Measurements from ENCODE around the gene CD274. TPM values are rescaled to one million over a fixed set of nuclear protein-coding genes. Genes with fewer than 3 reads are reported as not detected.

Gene CD274
- total and polyA plus RNA-seq, 2 experiments from 2014 or later = not detected

DNA sequence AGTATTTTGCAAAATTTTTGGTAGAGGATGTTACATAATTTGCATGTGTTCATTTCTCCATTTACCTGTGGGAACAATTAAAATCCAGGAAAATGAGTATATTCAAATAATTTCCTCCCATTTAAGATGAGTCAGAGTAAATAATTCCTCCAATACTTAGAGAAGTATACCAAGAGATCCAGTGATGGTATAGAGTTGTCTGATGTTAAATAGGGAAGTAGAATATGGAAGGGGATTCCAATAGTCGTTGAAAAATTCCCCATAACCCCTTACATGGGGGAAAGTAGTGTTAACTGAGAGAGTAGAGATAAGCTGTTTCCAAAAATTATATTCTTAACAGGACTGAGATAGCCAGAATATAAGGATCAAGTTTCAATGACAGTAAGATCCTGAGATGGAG, 15.7 kb downstream of the CD274 start:
- H3K4me3 ChIP-seq = no peak overlapping the region
- TF ChIP-seq EZH2 (IDR thresholded peaks at IDR 0.05; ENCODE audit: low read depth, unreplicated experiment) (no peak), STAT1 (IDR thresholded peaks at IDR 0.05; ENCODE audit: unreplicated experiment) (no peak), CREB1 (CRISPR knock-in tag; IDR thresholded peaks at IDR 0.05; ENCODE audit: low read depth) (no peak), JUNB (IDR thresholded peaks at IDR 0.05; ENCODE audit: unreplicated experiment) (no peak), ZNF114 (CRISPR knock-in tag; IDR thresholded peaks at IDR 0.05) (no peak), ZNF331 (CRISPR knock-in tag; IDR thresholded peaks at IDR 0.05; ENCODE audit: low read depth) (no peak), NANOG (IDR thresholded peaks at IDR 0.05; ENCODE audit: borderline replicate concordance) (no peak), POLR2AphosphoS5 (IDR thresholded peaks at IDR 0.05; ENCODE audit: low read depth) (no peak), EZH2phosphoT487 (IDR thresholded peaks at IDR 0.05; ENCODE audit: unreplicated experiment) (no peak)
- TF ChIP-seq, protein P1, sequence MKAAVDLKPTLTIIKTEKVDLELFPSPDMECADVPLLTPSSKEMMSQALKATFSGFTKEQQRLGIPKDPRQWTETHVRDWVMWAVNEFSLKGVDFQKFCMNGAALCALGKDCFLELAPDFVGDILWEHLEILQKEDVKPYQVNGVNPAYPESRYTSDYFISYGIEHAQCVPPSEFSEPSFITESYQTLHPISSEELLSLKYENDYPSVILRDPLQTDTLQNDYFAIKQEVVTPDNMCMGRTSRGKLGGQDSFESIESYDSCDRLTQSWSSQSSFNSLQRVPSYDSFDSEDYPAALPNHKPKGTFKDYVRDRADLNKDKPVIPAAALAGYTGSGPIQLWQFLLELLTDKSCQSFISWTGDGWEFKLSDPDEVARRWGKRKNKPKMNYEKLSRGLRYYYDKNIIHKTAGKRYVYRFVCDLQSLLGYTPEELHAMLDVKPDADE (IDR thresholded peaks at IDR 0.05) = no peak
- TF ChIP-seq, protein P2, sequence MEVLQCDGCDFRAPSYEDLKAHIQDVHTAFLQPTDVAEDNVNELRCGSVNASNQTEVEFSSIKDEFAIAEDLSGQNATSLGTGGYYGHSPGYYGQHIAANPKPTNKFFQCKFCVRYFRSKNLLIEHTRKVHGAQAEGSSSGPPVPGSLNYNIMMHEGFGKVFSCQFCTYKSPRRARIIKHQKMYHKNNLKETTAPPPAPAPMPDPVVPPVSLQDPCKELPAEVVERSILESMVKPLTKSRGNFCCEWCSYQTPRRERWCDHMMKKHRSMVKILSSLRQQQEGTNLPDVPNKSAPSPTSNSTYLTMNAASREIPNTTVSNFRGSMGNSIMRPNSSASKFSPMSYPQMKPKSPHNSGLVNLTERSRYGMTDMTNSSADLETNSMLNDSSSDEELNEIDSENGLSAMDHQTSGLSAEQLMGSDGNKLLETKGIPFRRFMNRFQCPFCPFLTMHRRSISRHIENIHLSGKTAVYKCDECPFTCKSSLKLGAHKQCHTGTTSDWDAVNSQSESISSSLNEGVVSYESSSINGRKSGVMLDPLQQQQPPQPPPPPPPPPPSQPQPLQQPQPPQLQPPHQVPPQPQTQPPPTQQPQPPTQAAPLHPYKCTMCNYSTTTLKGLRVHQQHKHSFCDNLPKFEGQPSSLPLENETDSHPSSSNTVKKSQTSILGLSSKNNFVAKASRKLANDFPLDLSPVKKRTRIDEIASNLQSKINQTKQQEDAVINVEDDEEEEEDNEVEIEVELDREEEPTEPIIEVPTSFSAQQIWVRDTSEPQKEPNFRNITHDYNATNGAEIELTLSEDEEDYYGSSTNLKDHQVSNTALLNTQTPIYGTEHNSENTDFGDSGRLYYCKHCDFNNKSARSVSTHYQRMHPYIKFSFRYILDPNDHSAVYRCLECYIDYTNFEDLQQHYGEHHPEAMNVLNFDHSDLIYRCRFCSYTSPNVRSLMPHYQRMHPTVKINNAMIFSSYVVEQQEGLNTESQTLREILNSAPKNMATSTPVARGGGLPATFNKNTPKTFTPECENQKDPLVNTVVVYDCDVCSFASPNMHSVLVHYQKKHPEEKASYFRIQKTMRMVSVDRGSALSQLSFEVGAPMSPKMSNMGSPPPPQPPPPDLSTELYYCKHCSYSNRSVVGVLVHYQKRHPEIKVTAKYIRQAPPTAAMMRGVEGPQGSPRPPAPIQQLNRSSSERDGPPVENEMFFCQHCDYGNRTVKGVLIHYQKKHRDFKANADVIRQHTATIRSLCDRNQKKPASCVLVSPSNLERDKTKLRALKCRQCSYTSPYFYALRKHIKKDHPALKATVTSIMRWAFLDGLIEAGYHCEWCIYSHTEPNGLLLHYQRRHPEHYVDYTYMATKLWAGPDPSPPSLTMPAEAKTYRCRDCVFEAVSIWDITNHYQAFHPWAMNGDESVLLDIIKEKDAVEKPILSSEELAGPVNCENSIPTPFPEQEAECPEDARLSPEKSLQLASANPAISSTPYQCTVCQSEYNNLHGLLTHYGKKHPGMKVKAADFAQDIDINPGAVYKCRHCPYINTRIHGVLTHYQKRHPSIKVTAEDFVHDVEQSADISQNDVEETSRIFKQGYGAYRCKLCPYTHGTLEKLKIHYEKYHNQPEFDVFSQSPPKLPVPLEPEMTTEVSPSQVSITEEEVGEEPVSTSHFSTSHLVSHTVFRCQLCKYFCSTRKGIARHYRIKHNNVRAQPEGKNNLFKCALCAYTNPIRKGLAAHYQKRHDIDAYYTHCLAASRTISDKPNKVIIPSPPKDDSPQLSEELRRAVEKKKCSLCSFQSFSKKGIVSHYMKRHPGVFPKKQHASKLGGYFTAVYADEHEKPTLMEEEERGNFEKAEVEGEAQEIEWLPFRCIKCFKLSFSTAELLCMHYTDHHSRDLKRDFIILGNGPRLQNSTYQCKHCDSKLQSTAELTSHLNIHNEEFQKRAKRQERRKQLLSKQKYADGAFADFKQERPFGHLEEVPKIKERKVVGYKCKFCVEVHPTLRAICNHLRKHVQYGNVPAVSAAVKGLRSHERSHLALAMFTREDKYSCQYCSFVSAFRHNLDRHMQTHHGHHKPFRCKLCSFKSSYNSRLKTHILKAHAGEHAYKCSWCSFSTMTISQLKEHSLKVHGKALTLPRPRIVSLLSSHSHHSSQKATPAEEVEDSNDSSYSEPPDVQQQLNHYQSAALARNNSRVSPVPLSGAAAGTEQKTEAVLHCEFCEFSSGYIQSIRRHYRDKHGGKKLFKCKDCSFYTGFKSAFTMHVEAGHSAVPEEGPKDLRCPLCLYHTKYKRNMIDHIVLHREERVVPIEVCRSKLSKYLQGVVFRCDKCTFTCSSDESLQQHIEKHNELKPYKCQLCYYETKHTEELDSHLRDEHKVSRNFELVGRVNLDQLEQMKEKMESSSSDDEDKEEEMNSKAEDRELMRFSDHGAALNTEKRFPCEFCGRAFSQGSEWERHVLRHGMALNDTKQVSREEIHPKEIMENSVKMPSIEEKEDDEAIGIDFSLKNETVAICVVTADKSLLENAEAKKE (CRISPR knock-in tag; IDR thresholded peaks at IDR 0.05) = no peak
- TF ChIP-seq, protein P3, sequence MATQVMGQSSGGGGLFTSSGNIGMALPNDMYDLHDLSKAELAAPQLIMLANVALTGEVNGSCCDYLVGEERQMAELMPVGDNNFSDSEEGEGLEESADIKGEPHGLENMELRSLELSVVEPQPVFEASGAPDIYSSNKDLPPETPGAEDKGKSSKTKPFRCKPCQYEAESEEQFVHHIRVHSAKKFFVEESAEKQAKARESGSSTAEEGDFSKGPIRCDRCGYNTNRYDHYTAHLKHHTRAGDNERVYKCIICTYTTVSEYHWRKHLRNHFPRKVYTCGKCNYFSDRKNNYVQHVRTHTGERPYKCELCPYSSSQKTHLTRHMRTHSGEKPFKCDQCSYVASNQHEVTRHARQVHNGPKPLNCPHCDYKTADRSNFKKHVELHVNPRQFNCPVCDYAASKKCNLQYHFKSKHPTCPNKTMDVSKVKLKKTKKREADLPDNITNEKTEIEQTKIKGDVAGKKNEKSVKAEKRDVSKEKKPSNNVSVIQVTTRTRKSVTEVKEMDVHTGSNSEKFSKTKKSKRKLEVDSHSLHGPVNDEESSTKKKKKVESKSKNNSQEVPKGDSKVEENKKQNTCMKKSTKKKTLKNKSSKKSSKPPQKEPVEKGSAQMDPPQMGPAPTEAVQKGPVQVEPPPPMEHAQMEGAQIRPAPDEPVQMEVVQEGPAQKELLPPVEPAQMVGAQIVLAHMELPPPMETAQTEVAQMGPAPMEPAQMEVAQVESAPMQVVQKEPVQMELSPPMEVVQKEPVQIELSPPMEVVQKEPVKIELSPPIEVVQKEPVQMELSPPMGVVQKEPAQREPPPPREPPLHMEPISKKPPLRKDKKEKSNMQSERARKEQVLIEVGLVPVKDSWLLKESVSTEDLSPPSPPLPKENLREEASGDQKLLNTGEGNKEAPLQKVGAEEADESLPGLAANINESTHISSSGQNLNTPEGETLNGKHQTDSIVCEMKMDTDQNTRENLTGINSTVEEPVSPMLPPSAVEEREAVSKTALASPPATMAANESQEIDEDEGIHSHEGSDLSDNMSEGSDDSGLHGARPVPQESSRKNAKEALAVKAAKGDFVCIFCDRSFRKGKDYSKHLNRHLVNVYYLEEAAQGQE (IDR thresholded peaks at IDR 0.05; ENCODE audit: unreplicated experiment) = no peak
- TF ChIP-seq, protein P4, sequence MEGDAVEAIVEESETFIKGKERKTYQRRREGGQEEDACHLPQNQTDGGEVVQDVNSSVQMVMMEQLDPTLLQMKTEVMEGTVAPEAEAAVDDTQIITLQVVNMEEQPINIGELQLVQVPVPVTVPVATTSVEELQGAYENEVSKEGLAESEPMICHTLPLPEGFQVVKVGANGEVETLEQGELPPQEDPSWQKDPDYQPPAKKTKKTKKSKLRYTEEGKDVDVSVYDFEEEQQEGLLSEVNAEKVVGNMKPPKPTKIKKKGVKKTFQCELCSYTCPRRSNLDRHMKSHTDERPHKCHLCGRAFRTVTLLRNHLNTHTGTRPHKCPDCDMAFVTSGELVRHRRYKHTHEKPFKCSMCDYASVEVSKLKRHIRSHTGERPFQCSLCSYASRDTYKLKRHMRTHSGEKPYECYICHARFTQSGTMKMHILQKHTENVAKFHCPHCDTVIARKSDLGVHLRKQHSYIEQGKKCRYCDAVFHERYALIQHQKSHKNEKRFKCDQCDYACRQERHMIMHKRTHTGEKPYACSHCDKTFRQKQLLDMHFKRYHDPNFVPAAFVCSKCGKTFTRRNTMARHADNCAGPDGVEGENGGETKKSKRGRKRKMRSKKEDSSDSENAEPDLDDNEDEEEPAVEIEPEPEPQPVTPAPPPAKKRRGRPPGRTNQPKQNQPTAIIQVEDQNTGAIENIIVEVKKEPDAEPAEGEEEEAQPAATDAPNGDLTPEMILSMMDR (conservative IDR thresholded peaks at IDR 0.05; ENCODE audit: low read depth in 2 of 2) = no peak
- no peaks in the 10 kb centered on the region for H3K27me3 ChIP-seq (ENCODE audit: insufficient read depth)
- no peak overlapping the region for H3K4me2 ChIP-seq
- DNase-seq (ENCODE audit: low spot score) (no peak), ATAC-seq (no peak)
- no peak overlapping the region for H3K4me3 Mint-ChIP-seq
- H3F3A ChIP-seq (replicated peaks; ENCODE audit: low read depth) = no peaks in the 10 kb centered on the region
- H3K4me1 ChIP-seq (ENCODE audit: insufficient read depth) = no peaks in the 10 kb centered on the region
- H3K9me3 Mint-ChIP-seq = no peaks in the 10 kb centered on the region
- no peaks in the 10 kb centered on the region; the same call in 2 of the 3 replicates for H3K4me1 Mint-ChIP-seq
- no peaks in the 10 kb centered on the region for H4K20me1 ChIP-seq (replicated peaks; ENCODE audit: insufficient read depth)
- H2AFZ ChIP-seq = no peak overlapping the region
- H3K36me3 Mint-ChIP-seq (ENCODE audit: low read depth) = no peaks in the 10 kb centered on the region
- no peaks in the 10 kb centered on the region for H3K79me2 ChIP-seq (replicated peaks; ENCODE audit: insufficient read depth)
- H3K27ac ChIP-seq (ENCODE audit: low read depth) = no peak overlapping the region
- no peaks in the 10 kb centered on the region for H3K9me2 ChIP-seq (ENCODE audit: insufficient read depth)
- H3K27ac Mint-ChIP-seq = no peak overlapping the region
- H3K36me3 ChIP-seq (ENCODE audit: insufficient read depth) = no peaks in the 10 kb centered on the region
- no peaks in the 10 kb centered on the region for H3K27me3 Mint-ChIP-seq (ENCODE audit: insufficient read depth, low read depth, poor library complexity)
